Activated B cell treated with CpG ODN at 0.5 μM for 24 hours (primary cell): ENCODE measurements around the gene NOA1. TPM values are rescaled to one million over a fixed set of nuclear protein-coding genes. Genes with fewer than 3 reads are reported as not detected.

Experiments
- ATAC-seq: fragments of 200-7000 bp; cut with Tn5 transposase; one replicate; pipeline ENCODE4 v1.10.0; 2021; ENCODE audit warnings: low read depth, mild to moderate bottlenecking, moderate library complexity
- CTCF ChIA-PET: fragments of 350-600 bp; sonication (Branson Sonifier 250); formaldehyde crosslinking; loops from one replicate; lab custom pipeline; 2021; ENCODE audit warnings: antibody characterized with exemption; lab: Charles Lee
- POLR2A ChIA-PET: fragments of 350-600 bp; sonication (Branson Sonifier 250); formaldehyde crosslinking; loops from one replicate; lab custom pipeline; 2021; ENCODE audit warnings: antibody characterized with exemption; lab: Charles Lee
- DNase-seq: peaks from one replicate; pipeline ENCODE4 v3.0.0; 2022
- H3K27ac Mint-ChIP-seq: one replicate; pipeline ENCODE4 v1.8.0; 2020; ENCODE audit warnings: mixed read lengths
- H3K27me3 Mint-ChIP-seq: one replicate; pipeline ENCODE4 v1.8.0; 2021; ENCODE audit warnings: mixed read lengths
- H3K36me3 Mint-ChIP-seq: one replicate; pipeline ENCODE4 v1.8.0; 2021; ENCODE audit warnings: low read depth, mixed read lengths
- H3K4me1 Mint-ChIP-seq: one replicate; pipeline ENCODE4 v1.8.0; 2021; ENCODE audit warnings: mixed read lengths
- H3K4me3 Mint-ChIP-seq: one replicate; pipeline ENCODE4 v1.8.0; 2020; ENCODE audit warnings: mild to moderate bottlenecking, mixed read lengths
- H3K9me3 Mint-ChIP-seq: one replicate; pipeline ENCODE4 v1.8.0; 2020; ENCODE audit warnings: mixed read lengths
- intact Hi-C: fragments of 100-400 bp; cut with micrococcal nuclease; formaldehyde crosslinking; loops from one replicate; pipeline ENCODE4 v1.15.1; 2024
- total RNA-seq: library from RNA; stranded (reverse); gene quantifications from 2 replicates; pipeline ENCODE4 v1.2.3, GENCODE V29; 2022
- TF ChIP-seq, protein P1 (sequence below): fragments of 200-600 bp; IDR thresholded peaks from one replicate; pipeline ENCODE4 v1.8.0; 2022; ENCODE audit warnings: antibody characterized with exemption, mild to moderate bottlenecking

NOA1 gene
- total RNA-seq, 1 donor from 2014 or later, result 25.0 TPM

DNA sequence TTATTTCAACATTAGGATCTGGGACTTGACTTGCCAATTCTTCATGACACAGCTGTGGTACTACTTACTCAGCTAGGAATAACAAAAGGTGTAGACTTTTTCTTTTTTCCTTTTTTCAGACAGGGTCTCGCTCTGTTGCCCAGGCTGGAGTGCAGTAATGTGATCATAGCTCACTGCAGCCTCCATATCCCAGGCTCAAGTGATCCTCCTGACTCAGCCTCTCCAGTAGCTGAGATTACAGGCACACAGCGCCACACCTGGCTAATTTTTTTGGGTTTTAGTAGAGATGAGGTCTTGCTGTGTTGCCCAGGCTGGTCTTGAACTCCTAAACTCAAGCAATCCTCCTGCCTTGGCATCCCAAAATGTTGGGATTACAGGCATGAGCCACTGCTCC is 16.3 kb downstream of the NOA1 start:
- DNase-seq, result no peak
- no peak for ATAC-seq
- ChIA-PET POLR2A (no interaction called here), CTCF (interaction anchor here (0.7 kb wide), 1 partner anchor 19 kb away, joined by 3 read pairs; no protein-coding TSS in a partner anchor)
- H3K27me3 Mint-ChIP-seq, result no peaks in the 10 kb centered on the region
- no peaks in the 10 kb centered on the region for H3K4me1 Mint-ChIP-seq
- H3K4me3 Mint-ChIP-seq, result no peak overlapping the region
- peaks cover 40% of the 10 kb centered on the region for H3K36me3 Mint-ChIP-seq
- TF ChIP-seq, protein P1, sequence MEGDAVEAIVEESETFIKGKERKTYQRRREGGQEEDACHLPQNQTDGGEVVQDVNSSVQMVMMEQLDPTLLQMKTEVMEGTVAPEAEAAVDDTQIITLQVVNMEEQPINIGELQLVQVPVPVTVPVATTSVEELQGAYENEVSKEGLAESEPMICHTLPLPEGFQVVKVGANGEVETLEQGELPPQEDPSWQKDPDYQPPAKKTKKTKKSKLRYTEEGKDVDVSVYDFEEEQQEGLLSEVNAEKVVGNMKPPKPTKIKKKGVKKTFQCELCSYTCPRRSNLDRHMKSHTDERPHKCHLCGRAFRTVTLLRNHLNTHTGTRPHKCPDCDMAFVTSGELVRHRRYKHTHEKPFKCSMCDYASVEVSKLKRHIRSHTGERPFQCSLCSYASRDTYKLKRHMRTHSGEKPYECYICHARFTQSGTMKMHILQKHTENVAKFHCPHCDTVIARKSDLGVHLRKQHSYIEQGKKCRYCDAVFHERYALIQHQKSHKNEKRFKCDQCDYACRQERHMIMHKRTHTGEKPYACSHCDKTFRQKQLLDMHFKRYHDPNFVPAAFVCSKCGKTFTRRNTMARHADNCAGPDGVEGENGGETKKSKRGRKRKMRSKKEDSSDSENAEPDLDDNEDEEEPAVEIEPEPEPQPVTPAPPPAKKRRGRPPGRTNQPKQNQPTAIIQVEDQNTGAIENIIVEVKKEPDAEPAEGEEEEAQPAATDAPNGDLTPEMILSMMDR, result no peak
- no peak overlapping the region for H3K27ac Mint-ChIP-seq
- no peaks in the 10 kb centered on the region for H3K9me3 Mint-ChIP-seq
- intact Hi-C loops, result no loop called here

DNA sequence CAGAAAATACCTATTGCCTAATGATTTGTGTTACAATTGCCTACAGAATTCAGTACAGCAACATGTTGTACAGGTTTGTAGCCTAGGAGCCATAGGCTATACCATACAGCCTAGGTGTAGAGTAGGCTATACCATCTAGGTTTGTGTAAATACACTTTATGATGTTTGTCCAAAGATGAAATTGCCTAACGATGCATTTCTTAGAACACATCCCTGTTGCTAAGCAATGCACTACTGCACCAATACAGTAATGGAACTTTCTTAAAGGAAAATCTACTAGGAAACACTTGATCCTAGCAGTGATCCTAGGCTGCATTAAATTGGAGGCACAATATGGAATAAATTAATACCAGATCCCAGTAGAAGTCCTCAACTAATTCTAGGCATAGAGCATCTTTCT is 18.3 kb downstream of the NOA1 start:
- ATAC-seq (no peak), DNase-seq (no peak)
- ChIA-PET POLR2A (no interaction called here), CTCF (interaction anchor here (1.2 kb wide), 1 partner anchor 25 kb away, joined by 3 read pairs; no protein-coding TSS in a partner anchor)
- H3K27ac Mint-ChIP-seq, result no peak overlapping the region
- no peaks in the 10 kb centered on the region for H3K27me3 Mint-ChIP-seq
- intact Hi-C loops, result no loop called here
- H3K9me3 Mint-ChIP-seq, result no peaks in the 10 kb centered on the region
- H3K36me3 Mint-ChIP-seq, result peaks cover 26% of the 10 kb centered on the region
- TF ChIP-seq, protein P1, result no peak
- no peaks in the 10 kb centered on the region for H3K4me1 Mint-ChIP-seq
- H3K4me3 Mint-ChIP-seq, result no peak overlapping the region

DNA sequence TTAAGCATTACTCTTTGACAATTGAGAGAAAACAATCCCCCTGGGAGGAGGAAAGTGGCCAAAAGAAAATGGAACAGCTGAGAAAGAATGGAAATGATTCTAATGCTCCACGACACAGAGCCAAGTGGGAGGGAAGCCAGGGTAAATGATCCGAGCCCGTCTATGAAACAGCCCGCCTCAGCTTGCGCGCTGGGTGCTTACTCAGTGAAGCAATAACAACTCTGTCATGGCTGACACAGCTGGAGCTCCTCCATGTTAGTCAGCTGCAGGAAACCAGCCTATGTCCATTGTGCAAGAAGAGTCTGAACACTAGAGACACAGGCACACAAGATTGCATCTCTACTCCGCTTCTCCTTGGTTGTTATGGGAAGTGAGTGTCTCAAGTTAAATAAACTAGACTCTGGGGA is 19.3 kb downstream of the NOA1 start:
- POLR2A ChIA-PET, result no interaction called here
- H3K4me3 Mint-ChIP-seq, result no peak overlapping the region
- no peaks in the 10 kb centered on the region for H3K9me3 Mint-ChIP-seq
- ATAC-seq (no peak), DNase-seq (no peak)
- TF ChIP-seq, protein P1, result no peak
- H3K36me3 Mint-ChIP-seq, result peaks cover 22% of the 10 kb centered on the region
- no peaks in the 10 kb centered on the region for H3K4me1 Mint-ChIP-seq
- no peaks in the 10 kb centered on the region for H3K27me3 Mint-ChIP-seq
- H3K27ac Mint-ChIP-seq, result no peak overlapping the region
- intact Hi-C loops, result no loop called here
- CTCF ChIA-PET, result interaction anchor here (1.2 kb wide), 1 partner anchor 31 kb away, joined by 5 read pairs; no protein-coding TSS in a partner anchor

DNA sequence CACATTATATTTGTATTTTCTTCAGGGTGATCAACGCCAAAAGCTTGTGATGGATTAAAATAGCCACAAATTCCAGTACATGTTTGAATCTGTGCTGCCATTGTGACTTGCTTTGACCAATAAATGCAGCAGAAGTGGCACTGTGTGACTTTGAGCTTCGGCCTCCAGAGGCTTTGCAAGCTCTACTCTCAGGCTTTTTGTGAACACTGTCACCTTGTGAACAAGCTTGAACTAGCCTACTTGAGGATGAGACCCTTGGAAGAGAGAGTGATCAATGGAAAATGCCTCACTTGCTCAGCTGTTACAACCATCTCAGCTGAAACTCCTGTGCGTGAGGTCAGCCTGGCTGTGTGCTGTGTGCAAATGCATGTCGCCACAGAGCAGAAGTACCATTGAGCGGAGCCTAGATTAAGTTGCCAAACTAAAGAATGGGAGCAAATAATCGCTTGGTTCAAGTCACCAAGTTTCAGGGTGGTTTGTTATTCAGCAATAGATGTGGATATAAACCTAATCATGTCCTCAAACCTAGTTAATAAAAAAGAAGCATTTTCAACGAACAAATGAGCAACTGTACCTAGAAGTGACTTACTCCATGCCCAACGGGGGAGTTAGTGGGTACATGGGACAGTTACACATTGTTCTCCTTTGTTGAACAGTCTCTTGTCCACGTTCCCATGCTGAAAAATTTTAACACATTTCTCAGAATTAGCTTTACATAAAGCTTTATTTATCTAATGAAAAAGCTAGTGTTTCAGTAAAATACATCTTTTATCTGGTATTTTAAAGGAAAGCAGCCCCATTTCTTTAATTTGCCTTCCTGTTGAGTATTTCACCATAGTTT is 23.5 kb downstream of the NOA1 start:
- ChIA-PET CTCF (no interaction called here), POLR2A (no interaction called here)
- intact Hi-C loops, result no loop called here
- H3K4me3 Mint-ChIP-seq, result no peak overlapping the region
- no peak for DNase-seq
- TF ChIP-seq, protein P1, result no peak
- no peaks in the 10 kb centered on the region for H3K9me3 Mint-ChIP-seq
- ATAC-seq, result no peak
- no peaks in the 10 kb centered on the region for H3K36me3 Mint-ChIP-seq
- no peaks in the 10 kb centered on the region for H3K4me1 Mint-ChIP-seq
- no peak overlapping the region for H3K27ac Mint-ChIP-seq
- no peaks in the 10 kb centered on the region for H3K27me3 Mint-ChIP-seq

DNA sequence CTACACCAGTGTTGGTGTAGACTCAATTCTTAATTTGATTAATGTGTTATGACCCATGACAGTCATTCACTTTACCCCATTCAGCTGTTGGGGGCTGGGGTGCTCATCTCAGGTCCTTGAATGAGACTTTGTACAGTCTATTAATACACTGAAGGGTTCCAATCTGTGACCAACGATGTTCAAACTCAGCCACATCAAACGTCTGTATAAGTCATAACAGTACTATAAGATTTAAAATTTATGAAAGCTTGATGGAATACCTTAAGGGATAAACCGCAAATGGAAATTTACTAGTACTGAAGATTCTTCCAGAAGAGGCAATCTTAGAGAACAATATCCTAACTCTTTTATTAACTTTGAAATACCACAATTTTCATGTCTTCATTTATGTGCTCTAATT is 36.0 kb downstream of the NOA1 start:
- Mint-ChIP-seq H3K4me3 (no peak overlapping the region), H3K4me1 (no peaks in the 10 kb centered on the region), H3K9me3 (no peaks in the 10 kb centered on the region), H3K36me3 (peaks cover 27% of the 10 kb centered on the region), H3K27me3 (no peaks in the 10 kb centered on the region), H3K27ac (no peak overlapping the region)
- ATAC-seq (no peak), DNase-seq (no peak)
- ChIA-PET POLR2A (no interaction called here), CTCF (no interaction called here)
- TF ChIP-seq, protein P1, result no peak
- intact Hi-C loops, result no loop called here
